ENCODE data around the gene RRP1B. TPM values are rescaled to one million over a fixed set of nuclear protein-coding genes. Genes with fewer than 3 reads are reported as not detected.
"Not testable (repeated sequence)": the region's sequence is repeated elsewhere in the genome, so short reads cannot be mapped to it uniquely, and the experiment has no call there.

RRP1B gene
- total RNA-seq, 1 donor from 2014 or later, result 24.0 TPM

GRCh38 chr21:43676391-43676790 is 17.0 kb downstream of the RRP1B start:
- no peak for DNase-seq

- DNase-seq, result no peak
Observed at GRCh38 chr21:43679951-43680350, 20.6 kb downstream of the RRP1B start.

GRCh38 chr21:43680421-43680820 is 21.1 kb downstream of the RRP1B start:
- not testable (repeated sequence) for DNase-seq

- DNase-seq, result no peak
Observed at GRCh38 chr21:43681650-43682049, 22.3 kb downstream of the RRP1B start.

GRCh38 chr21:43684424-43684823 is 25.1 kb downstream of the RRP1B start:
- no peak for DNase-seq

GRCh38 chr21:43686811-43687565 is 27.6 kb downstream of the RRP1B start:
- DNase-seq, result no peak

GRCh38 chr21:43687566-43688399 is 28.4 kb downstream of the RRP1B start:
- no peak for DNase-seq

- DNase-seq, result no peak
Observed at GRCh38 chr21:43688906-43689305, 29.5 kb downstream of the RRP1B start.

- DNase-seq, result no peak
Observed at GRCh38 chr21:43689556-43690337, 30.4 kb downstream of the RRP1B start.

- DNase-seq, result no peak
Observed at GRCh38 chr21:43690346-43690745, 31.0 kb downstream of the RRP1B start.

GRCh38 chr21:43691086-43691795 is 31.9 kb downstream of the RRP1B start:
- DNase-seq, result no peak

GRCh38 chr21:43691801-43692200 is 32.4 kb downstream of the RRP1B start:
- no peak for DNase-seq

GRCh38 chr21:43692949-43693348 is 33.6 kb downstream of the RRP1B start:
- DNase-seq, result no peak

- DNase-seq, result no peak
Observed at GRCh38 chr21:43693981-43694380, 34.6 kb downstream of the RRP1B start.

GRCh38 chr21:43694437-43695079 is 35.2 kb downstream of the RRP1B start:
- no peak for DNase-seq

- DNase-seq, result no peak
Observed at GRCh38 chr21:43696214-43696613, 36.9 kb downstream of the RRP1B start.

- DNase-seq, result no peak
Observed at GRCh38 chr21:43697758-43698643, 38.6 kb downstream of the RRP1B start.

GRCh38 chr21:43699492-43699777 is 40.1 kb downstream of the RRP1B start:
- not testable (repeated sequence) for DNase-seq

GRCh38 chr21:43699933-43700599 is 40.7 kb downstream of the RRP1B start:
- DNase-seq, result no peak
